Testis (tissue), 3 donors: Measurements from ENCODE around the gene NDRG2. TPM values are rescaled to one million over a fixed set of nuclear protein-coding genes. Genes with fewer than 3 reads are reported as not detected.

ENCODE experiments used
- DNase-seq: peaks from one replicate; pipeline ENCODE4 v3.0.0-alpha.2; 2019
- H3K27ac ChIP-seq, 2 donors: fragments of 200-600 bp; sonication (generic); one replicate each; pipeline ENCODE4 v1.5.1; 2019
- H3K27me3 ChIP-seq: fragments of 200-600 bp; sonication (generic); one replicate; pipeline ENCODE4 v1.5.1; 2019
- H3K36me3 ChIP-seq: fragments of 200-600 bp; sonication (generic); one replicate; pipeline ENCODE4 v1.5.1; 2017; ENCODE audit warnings: low read depth; ENCODE audit errors: missing control alignments
- H3K4me1 ChIP-seq: fragments of 200-600 bp; sonication (generic); one replicate; pipeline ENCODE4 v1.5.1; 2019
- H3K4me3 ChIP-seq, 2 donors: fragments of 200-600 bp; sonication (generic); one replicate each; pipeline ENCODE4 v1.5.1; 2017 to 2019
- H3K9me3 ChIP-seq: fragments of 200-600 bp; sonication (generic); one replicate; pipeline ENCODE4 v1.5.1; 2017
- CTCF ChIP-seq, 3 experiments: fragments of 450-650 bp in 2 of 3; fragments of 200-600 bp in 1 of 3; sonication (generic) in 1 of 3; IDR thresholded peaks; one replicate each; pipeline ENCODE4 v1.5.1; 2016 to 2019; ENCODE audit warnings: antibody characterized with exemption in 3 of 3, mild to moderate bottlenecking in 2 of 3, moderate library complexity in 1 of 3
- POLR2A ChIP-seq: fragments of 450-650 bp; IDR thresholded peaks from one replicate; pipeline ENCODE4 v1.6.1; 2017; ENCODE audit warnings: antibody characterized with exemption, mild to moderate bottlenecking, moderate library complexity
- WGBS, 2 donors: methylation state at CpG; one replicate each; pipeline ENCODE4 v1.1.5; 2018; 5-methylcytosine and 5-hydroxymethylcytosine counted together
- intact Hi-C: fragments of 100-400 bp; cut with DNase I; formaldehyde crosslinking; loops from one replicate; pipeline ENCODE4 v1.15.1; 2023; ENCODE audit warnings: low total_unique reads
- polyA plus RNA-seq: library from polyadenylated mRNA; stranded (reverse); fragments of 350-450 nt; fragmentation: Illumina TruSeq; extraction: RNeasy Lipid Tissue Mini Kit (QIAGEN cat#74804); gene quantifications from one replicate; pipeline ENCODE4 v1.2.3, GENCODE V29; 2014; ENCODE audit warnings: low read depth, low replicate concordance; ENCODE audit not compliant: insufficient read depth
- total RNA-seq, 2 donors: library from RNA; depleted of rRNA; stranded (reverse); fragments of >200 nt; gene quantifications; one replicate each; pipeline ENCODE4 v1.2.3, GENCODE V29; 2016

Gene NDRG2
- total and polyA plus RNA-seq, 3 donors from 2014 or later, result 85.6 to 106 (median 98.4) TPM

- Histone ChIP-seq H3K27me3 (no peaks in the 10 kb centered on the region), H3K4me3 (no peak within 1 kb of the TSS), H3K27ac (no peak within 1 kb of the TSS), H3K36me3 (no peaks in the 10 kb centered on the region), H3K4me1 (no peaks in the 10 kb centered on the region), H3K9me3 (no peaks in the 10 kb centered on the region)
- no peak for TF ChIP-seq CTCF (IDR thresholded peaks at IDR 0.05)
- TF ChIP-seq POLR2A, result no peak
- DNase-seq, result no peak
- intact Hi-C loops, result no loop called here
- 66 to 72% methylated on average over 6 of the region's 6 CpGs for WGBS, 2 donors
Measured at GRCh38 chr14:20998674-20999366, 26.0 kb downstream of the NDRG2 start, which contains the start of gene SLC39A2. SLC39A2 (plus strand) TSS chr14:20999293; CDS start chr14:20999447, 154 bp downstream.

- 84 to 87% methylated on average over 3 of the region's 3 CpGs for WGBS, 2 donors
- DNase-seq, result no peak
- Histone ChIP-seq H3K4me1 (no peaks in the 10 kb centered on the region), H3K9me3 (no peaks in the 10 kb centered on the region), H3K4me3 (no peak overlapping the region), H3K27ac (no peak overlapping the region), H3K27me3 (no peaks in the 10 kb centered on the region), H3K36me3 (no peaks in the 10 kb centered on the region)
- intact Hi-C loops, result no loop called here
- TF ChIP-seq POLR2A, result no peak
- no peak for TF ChIP-seq CTCF (IDR thresholded peaks at IDR 0.05)
Measured at GRCh38 chr14:20998139-20998538, 26.7 kb downstream of the NDRG2 start.

GRCh38 chr14:20997564-20997963 is 27.3 kb downstream of the NDRG2 start:
- 77% methylated on average over 6 of the region's 6 CpGs for WGBS, 2 donors
- H3K27ac ChIP-seq, result no peak overlapping the region
- no peaks in the 10 kb centered on the region for H3K27me3 ChIP-seq
- no peaks in the 10 kb centered on the region for H3K36me3 ChIP-seq
- no peaks in the 10 kb centered on the region for H3K4me1 ChIP-seq
- DNase-seq, result no peak
- H3K4me3 ChIP-seq, result no peak overlapping the region
- intact Hi-C loops, result no loop called here
- H3K9me3 ChIP-seq, result no peaks in the 10 kb centered on the region
- TF ChIP-seq POLR2A, result no peak

- TF ChIP-seq POLR2A, result no peak
- no peak for TF ChIP-seq CTCF (IDR thresholded peaks at IDR 0.05)
- H3K4me3 ChIP-seq, result no peak overlapping the region
- H3K9me3 ChIP-seq, result no peaks in the 10 kb centered on the region
- H3K4me1 ChIP-seq, result no peaks in the 10 kb centered on the region
- no peaks in the 10 kb centered on the region for H3K36me3 ChIP-seq
- DNase-seq, result no peak
- no peak overlapping the region for H3K27ac ChIP-seq
- no peaks in the 10 kb centered on the region for H3K27me3 ChIP-seq
- 77 to 79% methylated on average over 4 of the region's 4 CpGs for WGBS, 2 donors
- intact Hi-C loops, result no loop called here
Measured at GRCh38 chr14:20997115-20997514, 27.7 kb downstream of the NDRG2 start.

- no peak overlapping the region for H3K4me3 ChIP-seq
- no peaks in the 10 kb centered on the region for H3K9me3 ChIP-seq
- no peaks in the 10 kb centered on the region for H3K27me3 ChIP-seq
- DNase-seq, result no peak
- intact Hi-C loops, result no loop called here
- H3K27ac ChIP-seq, result no peak overlapping the region
- no peaks in the 10 kb centered on the region for H3K36me3 ChIP-seq
- TF ChIP-seq POLR2A (no peak), CTCF (IDR thresholded peaks at IDR 0.05) (no peak)
- 87 to 95% methylated on average over 10 to 14 of the region's 14 CpGs for WGBS, 2 donors
- H3K4me1 ChIP-seq, result peaks cover 3% of the 10 kb centered on the region
Measured at GRCh38 chr14:20996521-20996920, 28.3 kb downstream of the NDRG2 start.
